ENCODE results near the gene BMS1.
A peak's percentile ranks its signal among the peaks of the same experiment; 100 is the strongest.

The BMS1 gene

GRCh38 chr10:42755028-42755451 lies 27.6 kb upstream of the BMS1 start:
- Histone ChIP-seq H3K36me3 (ENCODE audit: insufficient read depth, low read length) (no peaks in the 10 kb centered on the region), H3K9me3 (ENCODE audit: insufficient read depth, low read depth, low read length) (no peaks in the 10 kb centered on the region), H3K4me1 (ENCODE audit: insufficient read depth, low read length) (no peaks in the 10 kb centered on the region), H3K27ac (ENCODE audit: low read depth, low read length) (no peak overlapping the region), H3K4me3 (ENCODE audit: low read length) (peak overlapping the region; percentile 59), H3K9ac (ENCODE audit: low read depth, low read length) (no peak overlapping the region), H3K27me3 (ENCODE audit: insufficient read depth, low read length) (peaks cover 76% of the 10 kb centered on the region)
- WGBS, result 7% methylated on average over 45 of the region's 45 CpGs

- 73% methylated on average over 8 of the region's 10 CpGs for WGBS
- Histone ChIP-seq H3K27me3 (ENCODE audit: insufficient read depth, low read length) (peaks cover 76% of the 10 kb centered on the region), H3K4me3 (ENCODE audit: low read length) (peak overlapping the region; percentile 59; the same call in 1 of the 2 replicates), H3K36me3 (ENCODE audit: insufficient read depth, low read length) (no peaks in the 10 kb centered on the region), H3K9me3 (ENCODE audit: insufficient read depth, low read depth, low read length) (no peaks in the 10 kb centered on the region), H3K9ac (ENCODE audit: low read depth, low read length) (no peak overlapping the region), H3K4me1 (ENCODE audit: insufficient read depth, low read length) (no peaks in the 10 kb centered on the region), H3K27ac (ENCODE audit: low read depth, low read length) (no peak overlapping the region)
Measured at GRCh38 chr10:42755556-42756093, 27.0 kb upstream of the BMS1 start.

GRCh38 chr10:42767906-42768305 lies 14.7 kb upstream of the BMS1 start:
- WGBS, result 87% methylated on average over 20 of the region's 20 CpGs
- H3K9ac ChIP-seq (ENCODE audit: low read depth, low read length), result no peak overlapping the region
- H3K4me1 ChIP-seq (ENCODE audit: insufficient read depth, low read length), result no peaks in the 10 kb centered on the region
- H3K27ac ChIP-seq (ENCODE audit: low read depth, low read length), result no peak overlapping the region
- no peaks in the 10 kb centered on the region for H3K36me3 ChIP-seq (ENCODE audit: insufficient read depth, low read length)
- H3K27me3 ChIP-seq (ENCODE audit: insufficient read depth, low read length), result no peaks in the 10 kb centered on the region
- peaks cover 26% of the 10 kb centered on the region for H3K9me3 ChIP-seq (ENCODE audit: insufficient read depth, low read depth, low read length)
- H3K4me3 ChIP-seq (ENCODE audit: low read length), result no peak overlapping the region

- H3K4me1 ChIP-seq (ENCODE audit: insufficient read depth, low read length), result no peaks in the 10 kb centered on the region
- H3K27me3 ChIP-seq (ENCODE audit: insufficient read depth, low read length), result no peaks in the 10 kb centered on the region
- H3K4me3 ChIP-seq (ENCODE audit: low read length), result no peak overlapping the region
- peaks cover 28% of the 10 kb centered on the region for H3K9me3 ChIP-seq (ENCODE audit: insufficient read depth, low read depth, low read length)
- H3K36me3 ChIP-seq (ENCODE audit: insufficient read depth, low read length), result no peaks in the 10 kb centered on the region
- no peak overlapping the region for H3K9ac ChIP-seq (ENCODE audit: low read depth, low read length)
- H3K27ac ChIP-seq (ENCODE audit: low read depth, low read length), result no peak overlapping the region
- 93% methylated on average over 18 of the region's 18 CpGs for WGBS
Measured at GRCh38 chr10:42768581-42769152, 13.9 kb upstream of the BMS1 start.

- Histone ChIP-seq H3K27ac (ENCODE audit: low read depth, low read length) (no peak overlapping the region), H3K9me3 (ENCODE audit: insufficient read depth, low read depth, low read length) (peaks cover 28% of the 10 kb centered on the region), H3K9ac (ENCODE audit: low read depth, low read length) (no peak overlapping the region), H3K27me3 (ENCODE audit: insufficient read depth, low read length) (no peaks in the 10 kb centered on the region), H3K4me1 (ENCODE audit: insufficient read depth, low read length) (no peaks in the 10 kb centered on the region), H3K36me3 (ENCODE audit: insufficient read depth, low read length) (no peaks in the 10 kb centered on the region), H3K4me3 (ENCODE audit: low read length) (no peak overlapping the region)
- 83% methylated on average over 10 of the region's 10 CpGs for WGBS
Measured at GRCh38 chr10:42769173-42769572, 13.4 kb upstream of the BMS1 start.

GRCh38 chr10:42769673-42770072 lies 12.9 kb upstream of the BMS1 start:
- no peak overlapping the region for H3K27ac ChIP-seq (ENCODE audit: low read depth, low read length)
- H3K4me3 ChIP-seq (ENCODE audit: low read length), result no peak overlapping the region
- H3K36me3 ChIP-seq (ENCODE audit: insufficient read depth, low read length), result no peaks in the 10 kb centered on the region
- peaks cover 28% of the 10 kb centered on the region for H3K9me3 ChIP-seq (ENCODE audit: insufficient read depth, low read depth, low read length)
- no peaks in the 10 kb centered on the region for H3K4me1 ChIP-seq (ENCODE audit: insufficient read depth, low read length)
- H3K9ac ChIP-seq (ENCODE audit: low read depth, low read length), result no peak overlapping the region
- 0 out of 2 replicates have a peak, but pooled peaks cover under 1% of the 10 kb centered on the region for H3K27me3 ChIP-seq (ENCODE audit: insufficient read depth, low read length)
- 74% methylated on average over 12 of the region's 12 CpGs for WGBS

- Histone ChIP-seq H3K4me3 (ENCODE audit: low read length) (no peak overlapping the region), H3K27ac (ENCODE audit: low read depth, low read length) (no peak overlapping the region), H3K27me3 (ENCODE audit: insufficient read depth, low read length) (peaks cover 29% of the 10 kb centered on the region), H3K9ac (ENCODE audit: low read depth, low read length) (no peak overlapping the region), H3K9me3 (ENCODE audit: insufficient read depth, low read depth, low read length) (peaks cover 14% of the 10 kb centered on the region), H3K4me1 (ENCODE audit: insufficient read depth, low read length) (no peaks in the 10 kb centered on the region), H3K36me3 (ENCODE audit: insufficient read depth, low read length) (no peaks in the 10 kb centered on the region)
- WGBS, result no CpG with 5 or more reads among the region's 1 CpG
Measured at GRCh38 chr10:42776681-42777080, 5.9 kb upstream of the BMS1 start.

GRCh38 chr10:42780456-42780855 lies 2.1 kb upstream of the BMS1 start:
- peaks cover 6% of the 10 kb centered on the region; the same call in 1 of the 2 replicates for H3K4me1 ChIP-seq (ENCODE audit: insufficient read depth, low read length)
- H3K27ac ChIP-seq (ENCODE audit: low read depth, low read length), result no peak overlapping the region
- H3K4me3 ChIP-seq (ENCODE audit: low read length), result no peak overlapping the region
- H3K9ac ChIP-seq (ENCODE audit: low read depth, low read length), result no peak overlapping the region
- peaks cover 15% of the 10 kb centered on the region for H3K36me3 ChIP-seq (ENCODE audit: insufficient read depth, low read length)
- H3K27me3 ChIP-seq (ENCODE audit: insufficient read depth, low read length), result peaks cover 27% of the 10 kb centered on the region
- WGBS, result 85% methylated on average over 4 of the region's 4 CpGs
- H3K9me3 ChIP-seq (ENCODE audit: insufficient read depth, low read depth, low read length), result no peaks in the 10 kb centered on the region

GRCh38 chr10:42781893-42782445 lies 626 bp upstream of the BMS1 start:
- Histone ChIP-seq H3K9me3 (ENCODE audit: insufficient read depth, low read depth, low read length) (no peaks in the 10 kb centered on the region), H3K27me3 (ENCODE audit: insufficient read depth, low read length) (peaks cover 18% of the 10 kb centered on the region), H3K36me3 (ENCODE audit: insufficient read depth, low read length) (peaks cover 30% of the 10 kb centered on the region), H3K27ac (ENCODE audit: low read depth, low read length) (peak overlapping the region; percentile 79), H3K9ac (ENCODE audit: low read depth, low read length) (peak overlapping the region; percentile 89), H3K4me1 (ENCODE audit: insufficient read depth, low read length) (peaks cover 6% of the 10 kb centered on the region; the same call in 1 of the 2 replicates), H3K4me3 (ENCODE audit: low read length) (peak overlapping the region; percentile 93)
- WGBS, result 45% methylated on average over 18 of the region's 18 CpGs

GRCh38 chr10:42783181-42783549 lies 570 bp downstream of the BMS1 start:
- H3K4me1 ChIP-seq (ENCODE audit: insufficient read depth, low read length), result peaks cover 6% of the 10 kb centered on the region; the same call in 1 of the 2 replicates
- peaks cover 41% of the 10 kb centered on the region for H3K36me3 ChIP-seq (ENCODE audit: insufficient read depth, low read length)
- no peaks in the 10 kb centered on the region for H3K9me3 ChIP-seq (ENCODE audit: insufficient read depth, low read depth, low read length)
- H3K27ac ChIP-seq (ENCODE audit: low read depth, low read length), result no peak overlapping the region; the same call in 1 of the 2 replicates
- WGBS, result 5% methylated on average over 11 of the region's 11 CpGs
- H3K4me3 ChIP-seq (ENCODE audit: low read length), result peak overlapping the region; percentile 93
- H3K9ac ChIP-seq (ENCODE audit: low read depth, low read length), result peak overlapping the region; percentile 89
- H3K27me3 ChIP-seq (ENCODE audit: insufficient read depth, low read length), result peaks cover 9% of the 10 kb centered on the region

GRCh38 chr10:42785759-42786158 lies 3.2 kb downstream of the BMS1 start:
- Histone ChIP-seq H3K9ac (ENCODE audit: low read depth, low read length) (no peak overlapping the region), H3K27ac (ENCODE audit: low read depth, low read length) (no peak overlapping the region), H3K4me1 (ENCODE audit: insufficient read depth, low read length) (peaks cover 6% of the 10 kb centered on the region; the same call in 1 of the 2 replicates), H3K4me3 (ENCODE audit: low read length) (no peak overlapping the region), H3K9me3 (ENCODE audit: insufficient read depth, low read depth, low read length) (no peaks in the 10 kb centered on the region), H3K36me3 (ENCODE audit: insufficient read depth, low read length) (peaks cover 67% of the 10 kb centered on the region), H3K27me3 (ENCODE audit: insufficient read depth, low read length) (no peaks in the 10 kb centered on the region)
- 97% methylated on average over 6 of the region's 6 CpGs for WGBS

Measured in HUES64 (cell line).